Mesothelial cell of epicardium (in vitro differentiated cells): ENCODE measurements around the gene ROBO1. TPM values are rescaled to one million over a fixed set of nuclear protein-coding genes. Genes with fewer than 3 reads are reported as not detected.

ENCODE experiments used
- DNase-seq, 2 experiments: peaks; one replicate each; pipeline ENCODE4 v3.0.0; 2021; ENCODE audit warnings: low spot score in 2 of 2; ENCODE audit not compliant: unreplicated experiment in 2 of 2
- H3K27ac Mint-ChIP-seq: 2 replicates; pipeline ENCODE4 v1.8.0; 2021; ENCODE audit warnings: mixed read lengths
- H3K27me3 Mint-ChIP-seq: 2 replicates; pipeline ENCODE4 v1.8.0; 2021; ENCODE audit warnings: low read depth, mixed read lengths
- H3K36me3 Mint-ChIP-seq: 2 replicates; pipeline ENCODE4 v1.8.0; 2021; ENCODE audit warnings: mixed read lengths
- H3K4me1 Mint-ChIP-seq: 2 replicates; pipeline ENCODE4 v1.8.0; 2021; ENCODE audit warnings: mixed read lengths
- H3K4me3 Mint-ChIP-seq: 2 replicates; pipeline ENCODE4 v1.8.0; 2021; ENCODE audit warnings: mild to moderate bottlenecking, moderate library complexity, mixed read lengths
- H3K9me3 Mint-ChIP-seq: 2 replicates; pipeline ENCODE4 v1.8.0; 2021; ENCODE audit warnings: mixed read lengths
- CTCF ChIP-seq: fragments of 200-600 bp; sonication (generic); IDR thresholded peaks from one replicate; pipeline ENCODE4 v1.5.0; 2021; ENCODE audit warnings: antibody characterized with exemption; ENCODE audit not compliant: unreplicated experiment
- total RNA-seq: library from RNA; stranded (reverse); gene quantifications from 3 replicates; pipeline ENCODE4 v1.2.1, GENCODE V29; 2021

ROBO1 gene
- total RNA-seq, 1 donor from 2014 or later: 143 TPM

- Mint-ChIP-seq H3K4me1 (peaks cover 20% of the 10 kb centered on the region), H3K27ac (no peak overlapping the region), H3K4me3 (no peak overlapping the region), H3K9me3 (no peaks in the 10 kb centered on the region), H3K27me3 (no peaks in the 10 kb centered on the region), H3K36me3 (no peaks in the 10 kb centered on the region)
- no peak for DNase-seq
- no peak for TF ChIP-seq CTCF
Observed at GRCh38 chr3:78792212-78792611, 975.6 kb downstream of the ROBO1 start.

GRCh38 chr3:78791753-78792152, 976.0 kb downstream of the ROBO1 start:
- no peak overlapping the region for H3K4me3 Mint-ChIP-seq
- TF ChIP-seq CTCF: no peak
- no peak for DNase-seq
- H3K36me3 Mint-ChIP-seq: no peaks in the 10 kb centered on the region
- H3K27me3 Mint-ChIP-seq: no peaks in the 10 kb centered on the region
- H3K27ac Mint-ChIP-seq: no peak overlapping the region
- peaks cover 16% of the 10 kb centered on the region for H3K4me1 Mint-ChIP-seq
- H3K9me3 Mint-ChIP-seq: no peaks in the 10 kb centered on the region

GRCh38 chr3:78788839-78789238, 979.0 kb downstream of the ROBO1 start:
- Mint-ChIP-seq H3K9me3 (no peaks in the 10 kb centered on the region), H3K36me3 (no peaks in the 10 kb centered on the region), H3K27ac (no peak overlapping the region), H3K27me3 (no peaks in the 10 kb centered on the region), H3K4me1 (peaks cover 16% of the 10 kb centered on the region), H3K4me3 (no peak overlapping the region)
- TF ChIP-seq CTCF: no peak
- no peak for DNase-seq

GRCh38 chr3:78785004-78785403, 982.8 kb downstream of the ROBO1 start:
- no peak overlapping the region for H3K4me3 Mint-ChIP-seq
- peaks cover 6% of the 10 kb centered on the region for H3K9me3 Mint-ChIP-seq
- H3K36me3 Mint-ChIP-seq: peaks cover 3% of the 10 kb centered on the region
- TF ChIP-seq CTCF: no peak
- H3K4me1 Mint-ChIP-seq: peaks cover 14% of the 10 kb centered on the region
- peak overlapping the region; percentile 78 for H3K27ac Mint-ChIP-seq
- no peak for DNase-seq
- H3K27me3 Mint-ChIP-seq: no peaks in the 10 kb centered on the region

- no peak for TF ChIP-seq CTCF
- H3K4me1 Mint-ChIP-seq: peaks cover 14% of the 10 kb centered on the region
- H3K9me3 Mint-ChIP-seq: peaks cover 24% of the 10 kb centered on the region
Observed at GRCh38 chr3:78781351-78781750, 986.4 kb downstream of the ROBO1 start.

More at GRCh38 chr3:78781351-78781750, 986.4 kb downstream of the ROBO1 start:
- Mint-ChIP-seq H3K36me3 (peaks cover 22% of the 10 kb centered on the region), H3K4me3 (no peak overlapping the region), H3K27ac (no peak overlapping the region), H3K27me3 (no peaks in the 10 kb centered on the region)
- no peak for DNase-seq
